Esophagus squamous epithelium (tissue), 5 donors: ENCODE data around the gene CEP192. TPM values are rescaled to one million over a fixed set of nuclear protein-coding genes. Genes with fewer than 3 reads are reported as not detected.

Experiments
- DNase-seq: peaks from one replicate; lab custom pipeline; 2025; lab: John Stamatoyannopoulos, UW
- H3K27ac ChIP-seq, 4 donors: fragments of 200-600 bp; sonication (generic); one replicate each; pipeline ENCODE4 v1.5.1; 2016 to 2019; ENCODE audit warnings: mild to moderate bottlenecking in 1 of 4
- H3K27me3 ChIP-seq, 4 donors: fragments of 200-600 bp; sonication (generic); 1 replicate in 3 of 4; 2 replicates in 1 of 4; pipeline versions ENCODE4 v1.5.1 to v1.6.0; 2017 to 2021; ENCODE audit warnings: antibody characterized with exemption in 1 of 4
- H3K36me3 ChIP-seq, 3 donors: fragments of 200-600 bp; sonication (generic); one replicate each; pipeline ENCODE4 v1.5.1; 2016 to 2019
- H3K4me1 ChIP-seq, 3 donors: fragments of 200-600 bp; sonication (generic); one replicate each; pipeline ENCODE4 v1.5.1; 2017 to 2019
- H3K4me3 ChIP-seq, 4 donors: fragments of 200-600 bp; sonication (generic); 1 replicate in 3 of 4; 2 replicates in 1 of 4; pipeline ENCODE4 v1.5.1; 2016 to 2019; ENCODE audit warnings: mild to moderate bottlenecking in 2 of 4, moderate library complexity in 1 of 4
- H3K9me3 ChIP-seq, 3 donors: fragments of 200-600 bp; sonication (generic); one replicate each; pipeline ENCODE4 v1.5.1; 2016 to 2019
- CTCF ChIP-seq, 6 experiments: fragments of 450-650 bp in 4 of 6; fragments of 200-600 bp in 2 of 6; sonication (generic) in 2 of 6; IDR thresholded peaks; one replicate each; pipeline ENCODE4 v1.5.1; 2016 to 2019; ENCODE audit warnings: antibody characterized with exemption in 6 of 6, mild to moderate bottlenecking in 4 of 6, moderate library complexity in 4 of 6
- POLR2A ChIP-seq, 4 donors: fragments of 450-650 bp; IDR thresholded peaks; one replicate each; pipeline ENCODE4 v1.6.1; 2017; ENCODE audit warnings: antibody characterized with exemption in 4 of 4, mild to moderate bottlenecking in 4 of 4, moderate library complexity in 3 of 4
- WGBS, 2 donors: methylation state at CpG; one replicate each; pipeline ENCODE4 v1.1.5; 2018; 5-methylcytosine and 5-hydroxymethylcytosine counted together
- intact Hi-C: fragments of 100-400 bp; cut with DNase I; formaldehyde crosslinking; loops from one replicate; pipeline ENCODE4 v1.15.0; 2022
- total RNA-seq, 4 donors: library from RNA; depleted of rRNA; stranded (reverse); fragments of >200 nt; gene quantifications; one replicate each; pipeline ENCODE4 v1.1.0, GENCODE V29; 2016
- donor health status: DM: yes; HTN: yes; CAD: no.

The CEP192 gene
- total RNA-seq, 4 donors from 2014 or later, result 7.3 to 21.6 (median 13.6) TPM

DNA sequence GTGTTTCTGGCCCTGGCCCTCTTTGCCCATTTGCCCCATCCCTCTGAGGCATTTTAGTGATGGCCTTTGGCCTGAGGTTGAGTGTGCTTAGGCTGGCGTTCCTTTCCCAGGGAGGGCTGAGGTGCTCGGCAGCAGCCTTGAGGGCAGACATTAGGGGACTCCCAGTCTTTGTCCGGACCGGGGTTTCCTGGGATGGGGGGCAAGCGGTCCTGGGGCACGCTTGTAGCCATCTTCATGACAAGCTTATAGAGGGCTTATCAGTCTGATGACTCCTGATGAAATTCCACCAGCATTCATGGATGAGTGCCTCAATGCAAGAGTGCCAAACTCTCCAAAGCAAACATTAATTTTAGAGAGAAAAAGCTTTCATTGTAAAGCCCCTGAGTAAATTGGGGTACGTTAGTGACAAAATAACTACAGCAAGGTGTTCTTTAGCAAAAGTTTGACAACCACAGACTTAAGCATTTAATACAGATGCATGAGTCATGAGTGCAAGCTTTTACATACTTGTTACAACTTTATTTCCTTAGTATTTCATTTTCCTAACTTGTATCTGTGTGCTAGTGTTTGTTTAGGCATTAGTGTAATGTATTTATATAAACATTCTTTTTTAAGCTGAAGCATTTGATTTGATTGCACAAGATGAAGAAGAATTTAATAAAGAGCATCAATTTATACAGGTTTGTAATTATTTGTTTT lies 45.6 kb downstream of the CEP192 start:
- H3K27me3 ChIP-seq, result no peaks in the 10 kb centered on the region
- no peak overlapping the region for H3K4me3 ChIP-seq
- TF ChIP-seq POLR2A (IDR thresholded peaks at IDR 0.05) (no peak), CTCF (IDR thresholded peaks at IDR 0.05) (no peak)
- 0 to 63% methylated on average over 1 to 3 of the region's 7 CpGs for WGBS, 2 donors
- peaks cover 0 to 76% (median 1%) of the 10 kb centered on the region in 3 donors for H3K36me3 ChIP-seq
- DNase-seq, result no peak
- intact Hi-C loops, result no loop called here
- peaks cover 0 to 5% (median 0%) of the 10 kb centered on the region in 3 donors for H3K4me1 ChIP-seq
- H3K9me3 ChIP-seq, result no peaks in the 10 kb centered on the region
- no peak overlapping the region for H3K27ac ChIP-seq

DNA sequence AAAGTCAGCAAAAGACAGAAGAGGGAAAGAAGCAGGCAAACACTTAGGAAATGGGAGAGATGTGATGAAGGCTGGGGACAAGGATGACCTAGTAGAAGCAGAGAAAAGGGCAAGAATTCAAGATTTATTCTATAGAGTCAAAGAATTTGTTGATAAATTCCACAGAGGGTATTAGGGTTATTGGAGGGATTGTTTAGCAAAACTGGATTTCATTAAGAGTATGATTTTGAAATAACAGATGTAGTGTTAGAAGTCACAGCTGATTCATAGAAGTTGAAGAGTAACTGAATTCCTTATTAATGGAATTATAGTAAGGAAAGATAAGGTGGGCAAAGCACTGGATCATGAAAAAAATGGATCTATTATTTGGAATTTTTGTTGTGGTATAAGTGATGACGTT lies 48.6 kb downstream of the CEP192 start:
- H3K36me3 ChIP-seq, result peaks cover 0 to 75% (median 0%) of the 10 kb centered on the region in 3 donors
- H3K4me3 ChIP-seq, result no peak overlapping the region
- DNase-seq, result no peak
- H3K27ac ChIP-seq, result no peak overlapping the region
- 81 to 88% methylated on average over 1 of the region's 1 CpG for WGBS, 2 donors
- peaks cover 0 to 5% (median 0%) of the 10 kb centered on the region in 3 donors for H3K4me1 ChIP-seq
- no peaks in the 10 kb centered on the region for H3K27me3 ChIP-seq
- intact Hi-C loops, result no loop called here
- no peaks in the 10 kb centered on the region for H3K9me3 ChIP-seq
- TF ChIP-seq POLR2A (IDR thresholded peaks at IDR 0.05) (no peak), CTCF (IDR thresholded peaks at IDR 0.05) (no peak)

- WGBS, 2 donors, result 82% methylated on average over 4 of the region's 4 CpGs
- H3K36me3 ChIP-seq, result peaks cover 0 to 62% (median 0%) of the 10 kb centered on the region in 3 donors
- no peaks in the 10 kb centered on the region for H3K27me3 ChIP-seq
- TF ChIP-seq POLR2A (IDR thresholded peaks at IDR 0.05) (no peak), CTCF (IDR thresholded peaks at IDR 0.05) (no peak)
- H3K27ac ChIP-seq, result no peak overlapping the region
- no peak overlapping the region for H3K4me3 ChIP-seq
- intact Hi-C loops, result no loop called here
- H3K9me3 ChIP-seq, result no peaks in the 10 kb centered on the region
- no peaks in the 10 kb centered on the region for H3K4me1 ChIP-seq
- DNase-seq, result no peak
Observed at GRCh38 chr18:13043066-13043465, 51.9 kb downstream of the CEP192 start.

DNA sequence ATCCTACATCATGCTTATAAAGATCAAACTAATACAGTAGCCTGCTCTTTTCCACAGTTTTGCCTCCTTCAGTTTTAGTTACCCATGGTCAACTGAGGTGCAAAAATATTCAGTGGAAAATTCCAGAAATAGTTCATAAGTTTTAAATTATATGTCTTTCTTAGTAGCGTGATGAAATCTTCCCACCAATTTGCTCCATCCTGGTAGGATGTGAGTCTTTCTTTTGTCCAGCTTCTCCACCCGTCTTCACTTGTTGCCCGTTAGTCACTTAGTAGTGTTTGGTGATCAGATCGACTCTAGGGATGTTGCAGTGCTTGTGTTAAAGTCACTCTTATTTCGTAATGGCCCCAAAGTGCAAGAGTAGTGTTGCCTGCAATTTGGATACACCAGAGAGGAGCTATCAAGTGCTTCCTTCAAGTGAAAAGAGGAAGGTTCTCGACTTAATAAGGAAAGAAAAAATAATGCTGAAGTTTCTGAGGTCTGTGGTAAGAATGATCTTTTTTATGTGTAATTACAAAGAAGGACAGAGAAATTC lies 57.0 kb downstream of the CEP192 start:
- intact Hi-C loops, result no loop called here
- no peak for DNase-seq
- TF ChIP-seq POLR2A (IDR thresholded peaks at IDR 0.05) (no peak), CTCF (IDR thresholded peaks at IDR 0.05) (no peak)
- no peaks in the 10 kb centered on the region for H3K27me3 ChIP-seq
- H3K4me3 ChIP-seq, result no peak overlapping the region
- no peaks in the 10 kb centered on the region for H3K9me3 ChIP-seq
- peaks cover 6 to 72% (median 17%) of the 10 kb centered on the region in 3 donors for H3K36me3 ChIP-seq
- 79 to 86% methylated on average over 6 of the region's 6 CpGs for WGBS, 2 donors
- no peak overlapping the region for H3K27ac ChIP-seq
- H3K4me1 ChIP-seq, result no peaks in the 10 kb centered on the region

DNA sequence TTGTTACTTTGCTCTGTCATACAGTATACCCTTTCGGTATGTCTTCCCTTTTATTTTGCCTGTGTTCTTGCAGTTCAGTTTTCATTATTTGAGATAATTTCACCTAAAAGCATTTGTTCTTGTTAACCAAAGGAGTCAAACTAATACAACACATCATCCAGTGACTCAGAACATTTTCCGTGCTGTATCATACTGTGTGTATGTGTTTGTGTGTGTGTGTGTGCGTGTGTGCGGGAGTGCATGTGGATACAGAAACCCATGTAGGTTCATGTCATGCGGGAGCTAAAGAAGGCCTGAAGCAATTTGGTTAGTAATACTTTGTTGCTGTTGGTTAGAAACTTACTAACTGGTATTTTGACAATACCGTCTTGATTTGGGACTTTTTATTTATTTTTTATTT lies 60.0 kb downstream of the CEP192 start:
- intact Hi-C loops, result no loop called here
- Histone ChIP-seq H3K9me3 (no peaks in the 10 kb centered on the region), H3K27ac (no peak overlapping the region), H3K36me3 (peaks cover 6 to 86% (median 29%) of the 10 kb centered on the region in 3 donors), H3K4me3 (no peak overlapping the region), H3K4me1 (no peaks in the 10 kb centered on the region), H3K27me3 (no peaks in the 10 kb centered on the region)
- WGBS, 2 donors, result 95 to 98% methylated on average over 6 of the region's 6 CpGs
- no peak for DNase-seq
- TF ChIP-seq POLR2A (IDR thresholded peaks at IDR 0.05), result no peak
- no peak for TF ChIP-seq CTCF (IDR thresholded peaks at IDR 0.05)
